SK-N-SH (cell line): ENCODE data around the gene PTPMT1.

Experiments used
- CTCF ChIP-seq: fragments of 200-600 bp; sonication (generic); IDR thresholded peaks from 2 replicates; pipeline ENCODE4 v1.6.1; 2017; ENCODE audit warnings: antibody characterized with exemption, mild to moderate bottlenecking, moderate library complexity
- EP300 ChIP-seq, 2 experiments: IDR thresholded peaks; 2 replicates each; pipeline versions ENCODE4 v1.4.0 to v1.6.1; 2012; ENCODE audit warnings: borderline replicate concordance in 1 of 2, low read depth in 1 of 2, low read length in 1 of 2
- FOXJ3 ChIP-seq: sonication (generic); formaldehyde crosslinking; IDR thresholded peaks from 2 replicates; pipeline ENCODE4 v1.5.1; 2020; ENCODE audit warnings: mild to moderate bottlenecking, missing genetic modification reagents
- GABPA ChIP-seq: IDR thresholded peaks from 2 replicates; pipeline ENCODE4 v1.4.0; 2012; ENCODE audit warnings: low read depth, mild to moderate bottlenecking
- MAX ChIP-seq: IDR thresholded peaks from 2 replicates; pipeline ENCODE4 v1.4.0; 2012; ENCODE audit warnings: low read depth
- MXI1 ChIP-seq: IDR thresholded peaks from 2 replicates; pipeline ENCODE4 v1.6.1; 2012; ENCODE audit warnings: mild to moderate bottlenecking, low read depth, low read length, improper control_type of control experiment
- POLR2AphosphoS5 ChIP-seq: IDR thresholded peaks from 2 replicates; pipeline ENCODE4 v1.6.1; 2012; ENCODE audit warnings: low read depth, low read length
- TEAD4 ChIP-seq: IDR thresholded peaks from 2 replicates; pipeline ENCODE4 v1.4.0; 2012; ENCODE audit warnings: mild to moderate bottlenecking, borderline replicate concordance; ENCODE audit not compliant: insufficient read depth

GRCh38 chr11:47550288-47551047 is 14.9 kb upstream of the PTPMT1 start:
- TF ChIP-seq GABPA (no peak), CTCF (no peak), MAX (no peak), EP300 (IDR thresholded peaks at IDR 0.05; ENCODE audit: borderline replicate concordance in 1 of 2, low read depth in 1 of 2, low read length in 1 of 2) (no peak), MXI1 (no peak), TEAD4 (no peak), POLR2AphosphoS5 (no peak), FOXJ3 (CRISPR knock-in tag) (no peak)
